Brain microvascular endothelial cell (primary cell): Measurements from ENCODE around the gene SH3TC2.
A peak's percentile ranks its signal among the peaks of the same experiment; 100 is the strongest.

Experiments
- DNase-seq: peaks from one replicate; pipeline ENCODE4 v3.0.0-alpha.2; 2020
- H3K27ac ChIP-seq: fragments of 250-450 bp; sonication (Bioruptor Pico); 2 replicates; pipeline ENCODE4 v1.5.1; 2020; ENCODE audit warnings: mild to moderate bottlenecking, moderate library complexity
- H3K27me3 ChIP-seq: fragments of 250-450 bp; sonication (Bioruptor Pico); replicated peaks from 2 replicates; pipeline ENCODE4 v1.5.1; 2020; ENCODE audit warnings: mild to moderate bottlenecking
- H3K36me3 ChIP-seq: fragments of 250-450 bp; sonication (Bioruptor Pico); replicated peaks from 2 replicates; pipeline ENCODE4 v1.5.1; 2020; ENCODE audit warnings: mild to moderate bottlenecking
- H3K4me3 ChIP-seq: 2 replicates; pipeline ENCODE4 v1.5.1; 2011; ENCODE audit warnings: low read depth, mild to moderate bottlenecking, control low read depth, low read length, moderate library complexity
- CTCF ChIP-seq: IDR thresholded peaks from 2 replicates; pipeline ENCODE4 v1.5.1; 2011; ENCODE audit warnings: low read depth, mild to moderate bottlenecking, moderate library complexity, low read length, control low read depth, inconsistent platforms; ENCODE audit errors: missing control alignments
- in situ Hi-C: cut with HindIII; loops from 2 replicates; pipeline ENCODE4 v1.10.0; 2017; ENCODE audit warnings: low sequenced_read_pairs, low pct_ligation_motif_present

SH3TC2 gene

GRCh38 chr5:149042865-149043264 lies 20.0 kb downstream of the SH3TC2 start:
- no peak for TF ChIP-seq CTCF
- H3K27ac ChIP-seq: no peak overlapping the region
- DNase-seq: no peak
- in situ Hi-C loops: no loop called here
- no peaks in the 10 kb centered on the region for H3K27me3 ChIP-seq
- no peaks in the 10 kb centered on the region for H3K36me3 ChIP-seq
- H3K4me3 ChIP-seq: no peak overlapping the region

- no peak for TF ChIP-seq CTCF
- H3K27me3 ChIP-seq: no peaks in the 10 kb centered on the region
- H3K4me3 ChIP-seq: no peak overlapping the region
- DNase-seq: no peak
- H3K27ac ChIP-seq: no peak overlapping the region
- H3K36me3 ChIP-seq: no peaks in the 10 kb centered on the region
- in situ Hi-C loops: no loop called here
These were observed 21.6 kb downstream of the SH3TC2 start for GRCh38 chr5:149041242-149041641.

GRCh38 chr5:149040421-149040820 lies 22.4 kb downstream of the SH3TC2 start:
- no peak overlapping the region for H3K4me3 ChIP-seq
- no peak overlapping the region for H3K27ac ChIP-seq
- no peaks in the 10 kb centered on the region for H3K27me3 ChIP-seq
- TF ChIP-seq CTCF: no peak
- no peaks in the 10 kb centered on the region for H3K36me3 ChIP-seq
- DNase-seq: peak; percentile 21
- in situ Hi-C loops: no loop called here

GRCh38 chr5:149039506-149039905 lies 23.4 kb downstream of the SH3TC2 start:
- Histone ChIP-seq H3K27me3 (no peaks in the 10 kb centered on the region), H3K36me3 (no peaks in the 10 kb centered on the region), H3K27ac (no peak overlapping the region), H3K4me3 (no peak overlapping the region)
- in situ Hi-C loops: no loop called here
- TF ChIP-seq CTCF: no peak
- DNase-seq: no peak

- no peak for DNase-seq
- Histone ChIP-seq H3K36me3 (no peaks in the 10 kb centered on the region), H3K27me3 (no peaks in the 10 kb centered on the region), H3K4me3 (no peak overlapping the region), H3K27ac (no peak overlapping the region)
- no peak for TF ChIP-seq CTCF
- in situ Hi-C loops: no loop called here
These were observed 24.4 kb downstream of the SH3TC2 start for GRCh38 chr5:149038336-149039080.

GRCh38 chr5:149037817-149038216 lies 25.0 kb downstream of the SH3TC2 start:
- TF ChIP-seq CTCF: no peak
- no peak overlapping the region for H3K27ac ChIP-seq
- H3K27me3 ChIP-seq: no peaks in the 10 kb centered on the region
- H3K36me3 ChIP-seq: no peaks in the 10 kb centered on the region
- in situ Hi-C loops: no loop called here
- DNase-seq: no peak
- no peak overlapping the region for H3K4me3 ChIP-seq
